Measurements from ENCODE around the gene NUTF2. TPM values are rescaled to one million over a fixed set of nuclear protein-coding genes. Genes with fewer than 3 reads are reported as not detected.

The NUTF2 gene
- total RNA-seq, 1 experiment from 2014 or later, result 145 TPM

- no peaks in the 10 kb centered on the region for H3K9me3 ChIP-seq (ENCODE audit: control insufficient read depth in 1 of 2, insufficient read depth in 1 of 2, low read depth in 1 of 2, low read length in 2 of 2)
- H4K20me1 ChIP-seq (ENCODE audit: insufficient read depth), result no peaks in the 10 kb centered on the region
- H3K4me1 ChIP-seq (ENCODE audit: control insufficient read depth in 1 of 2, insufficient read depth in 2 of 2, low read length in 2 of 2), result peaks cover 13% of the 10 kb centered on the region in 2 experiments
- TSS peak; percentile 82 for BruUV-seq (replicated peaks)
- intact Hi-C loops (cut with micrococcal nuclease), result no loop called here
- H2AFZ ChIP-seq (ENCODE audit: low read depth, low read length, poor library complexity, severe bottlenecking), result peak overlapping the region; percentile 1
- H3K79me2 ChIP-seq (ENCODE audit: insufficient read depth, low read length), result peaks cover 39% of the 10 kb centered on the region
- H3K9ac ChIP-seq (ENCODE audit: low read length), result peak overlapping the region; percentile 50
- H3K4me3 ChIP-seq (replicated peaks in 1 of 2; ENCODE audit: low read depth in 1 of 2, low read length in 2 of 2), result peak overlapping the region; percentile 46 to 91
- DNase-seq (ENCODE audit: low read depth, low spot score) (no peak), ATAC-seq (no peak)
- ChIA-PET CTCF (no interaction called here), RAD21 (ENCODE audit: low non-redundant PET in 1 of 2, low total read pairs in 2 of 2, uncharacterized antibody in 2 of 2, unreplicated experiment in 2 of 2) (no interaction called here), POLR2A (no interaction called here)
- H3K36me3 ChIP-seq (ENCODE audit: control insufficient read depth in 1 of 2, insufficient read depth in 2 of 2, low read length in 2 of 2), result no peaks in the 10 kb centered on the region
- peak overlapping the region; percentile 76 for H3K4me2 ChIP-seq (ENCODE audit: low read length)
- H3K27ac ChIP-seq (ENCODE audit: low read depth, low read length), result no peak overlapping the region
- TF ChIP-seq ELF1 (IDR thresholded peaks at IDR 0.05; ENCODE audit: borderline replicate concordance, low read depth), result no peak
- no peak for TF ChIP-seq ZNF274 (IDR thresholded peaks at IDR 0.05; ENCODE audit: low read depth, low read length)
- no peak for TF ChIP-seq CEBPB (IDR thresholded peaks at IDR 0.05; ENCODE audit: low read depth)
- no peaks in the 10 kb centered on the region for H3K9me2 ChIP-seq (ENCODE audit: insufficient read depth)
- H3K27me3 ChIP-seq (ENCODE audit: insufficient read depth, low read length), result no peaks in the 10 kb centered on the region
Observed at GRCh38 chr16:67892375-67892774, 45.6 kb downstream of the NUTF2 start.

- intact Hi-C loops (cut with micrococcal nuclease), result no loop called here
- POLR2A ChIA-PET, result no interaction called here
Observed at GRCh38 chr16:67892899-67893742, 46.4 kb downstream of the NUTF2 start, which contains the start of gene PSKH1. Gene PSKH1, plus strand, starts transcription at chr16:67893254. Its CDS starts 15,496 bp downstream, at chr16:67908750.

More at GRCh38 chr16:67892899-67893742, 46.4 kb downstream of the NUTF2 start, which contains the start of gene PSKH1:
- DNase-seq (ENCODE audit: low read depth, low spot score) (peak; percentile 88), ATAC-seq (peak; percentile 99)
- Histone ChIP-seq H3K9ac (ENCODE audit: low read length) (peak within 1 kb of the TSS; percentile 97), H2AFZ (ENCODE audit: low read depth, low read length, poor library complexity, severe bottlenecking) (peak within 1 kb of the TSS; percentile 1), H3K27ac (ENCODE audit: low read depth, low read length) (peak within 1 kb of the TSS; percentile 78), H3K79me2 (ENCODE audit: insufficient read depth, low read length) (peaks cover 43% of the 10 kb centered on the region), H3K36me3 (ENCODE audit: control insufficient read depth in 1 of 2, insufficient read depth in 2 of 2, low read length in 2 of 2) (no peaks in the 10 kb centered on the region), H3K4me2 (ENCODE audit: low read length) (peak within 1 kb of the TSS; percentile 76), H3K27me3 (ENCODE audit: insufficient read depth, low read length) (no peaks in the 10 kb centered on the region), H3K4me1 (ENCODE audit: control insufficient read depth in 1 of 2, insufficient read depth in 2 of 2, low read length in 2 of 2) (peaks cover 13% of the 10 kb centered on the region in 2 experiments), H4K20me1 (ENCODE audit: insufficient read depth) (no peaks in the 10 kb centered on the region), H3K9me3 (ENCODE audit: control insufficient read depth in 1 of 2, insufficient read depth in 1 of 2, low read depth in 1 of 2, low read length in 2 of 2) (no peaks in the 10 kb centered on the region), H3K9me2 (ENCODE audit: insufficient read depth) (no peaks in the 10 kb centered on the region), H3K4me3 (replicated peaks in 1 of 2; ENCODE audit: low read depth in 1 of 2, low read length in 2 of 2) (peak within 1 kb of the TSS; percentile 91 to 98)
- CTCF ChIA-PET, result interaction anchor here (0.6 to 1.1 kb wide), 2 partner anchors 10 to 366 kb away, joined by 3 to 4 read pairs; no protein-coding TSS in a partner anchor
- RAD21 ChIA-PET (ENCODE audit: low non-redundant PET in 1 of 2, low total read pairs in 2 of 2, uncharacterized antibody in 2 of 2, unreplicated experiment in 2 of 2), result no interaction called here
- peak; percentile 57 for TF ChIP-seq EGR1 (IDR thresholded peaks at IDR 0.05; ENCODE audit: low read depth)
- peak; percentile 91 for TF ChIP-seq YY1 (IDR thresholded peaks at IDR 0.05; ENCODE audit: extremely low read depth, insufficient replicate concordance, low read depth, low read length)
- TF ChIP-seq, protein P1, sequence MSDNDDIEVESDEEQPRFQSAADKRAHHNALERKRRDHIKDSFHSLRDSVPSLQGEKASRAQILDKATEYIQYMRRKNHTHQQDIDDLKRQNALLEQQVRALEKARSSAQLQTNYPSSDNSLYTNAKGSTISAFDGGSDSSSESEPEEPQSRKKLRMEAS (IDR thresholded peaks at IDR 0.05), result no peak
- no peak for TF ChIP-seq ZBTB33 (IDR thresholded peaks at IDR 0.05; ENCODE audit: extremely low read depth, insufficient replicate concordance, low read length)
- TF ChIP-seq SRF (IDR thresholded peaks at IDR 0.05; ENCODE audit: low read depth), result peak; percentile 88
- 0 out of 2 replicates have a peak, but pooled peaks have one; percentile 29 for TF ChIP-seq SIN3A (IDR thresholded peaks at IDR 0.05; ENCODE audit: low read depth)
- peak; percentile 99 for TF ChIP-seq ZFX (IDR thresholded peaks at IDR 0.05)
- no peak for TF ChIP-seq ZNF274 (IDR thresholded peaks at IDR 0.05; ENCODE audit: low read depth, low read length)
- peak; percentile 71 for TF ChIP-seq SP1 (IDR thresholded peaks at IDR 0.05; ENCODE audit: low read depth)
- TF ChIP-seq POLR2A (IDR thresholded peaks at IDR 0.05; ENCODE audit: borderline replicate concordance, extremely low read depth, insufficient read depth, insufficient read length), result peak; percentile 53
- no TSS peak for BruUV-seq (replicated peaks)
